HepG2 (cell line): ENCODE measurements around the gene ARL4D. TPM values are rescaled to one million over a fixed set of nuclear protein-coding genes. Genes with fewer than 3 reads are reported as not detected.

Experiments used
- ARID3A ChIP-seq: IDR thresholded peaks from 2 replicates; pipeline ENCODE4 v1.6.1; 2012; ENCODE audit warnings: low read depth, low read length, improper control_type of control experiment
- MXD3 ChIP-seq: IDR thresholded peaks from 2 replicates; pipeline ENCODE4 v1.6.1; 2016; ENCODE audit warnings: mild to moderate bottlenecking, missing biosample characterization, missing genetic modification reagents
- PPARG ChIP-seq: conservative IDR thresholded peaks from 2 replicates; pipeline ENCODE4 v1.6.1; 2016; ENCODE audit warnings: missing biosample characterization, missing genetic modification reagents
- RARG ChIP-seq: sonication (generic); formaldehyde crosslinking; IDR thresholded peaks from 2 replicates; pipeline ENCODE4 v1.4.0; 2020; ENCODE audit warnings: low read depth, mild to moderate bottlenecking, missing genetic modification reagents
- SALL2 ChIP-seq: sonication (generic); formaldehyde crosslinking; IDR thresholded peaks from 2 replicates; pipeline ENCODE4 v1.8.1; 2023; ENCODE audit warnings: mild to moderate bottlenecking, missing genetic modification reagents, inconsistent platforms
- ZNF280B ChIP-seq: sonication (generic); formaldehyde crosslinking; IDR thresholded peaks from 2 replicates; pipeline ENCODE4 v1.5.0; 2020; ENCODE audit warnings: missing genetic modification reagents, mild to moderate bottlenecking, borderline replicate concordance
- ZNF333 ChIP-seq: sonication (generic); formaldehyde crosslinking; IDR thresholded peaks from 2 replicates; pipeline ENCODE4 v1.4.0; 2020; ENCODE audit warnings: mild to moderate bottlenecking, missing genetic modification reagents, borderline replicate concordance
- ZNF513 ChIP-seq: sonication (generic); formaldehyde crosslinking; conservative IDR thresholded peaks from 2 replicates; pipeline ENCODE4 v1.5.0; 2020; ENCODE audit warnings: missing genetic modification reagents
- ZNF549 ChIP-seq: sonication (generic); formaldehyde crosslinking; IDR thresholded peaks from 2 replicates; pipeline ENCODE4 v1.5.0; 2020; ENCODE audit warnings: missing genetic modification reagents
- ZNF558 ChIP-seq: sonication (generic); formaldehyde crosslinking; IDR thresholded peaks from 2 replicates; pipeline ENCODE4 v1.9.0; 2022; ENCODE audit warnings: mild to moderate bottlenecking, missing genetic modification reagents, borderline replicate concordance
- ZNF720 ChIP-seq: sonication (generic); formaldehyde crosslinking; IDR thresholded peaks from 2 replicates; pipeline ENCODE4 v1.4.0; 2020; ENCODE audit warnings: missing genetic modification reagents
- ZNF746 ChIP-seq: sonication (generic); formaldehyde crosslinking; IDR thresholded peaks from 2 replicates; pipeline ENCODE4 v1.8.0; 2022; ENCODE audit warnings: mild to moderate bottlenecking, missing genetic modification reagents
- ZNF800 ChIP-seq: sonication (generic); formaldehyde crosslinking; IDR thresholded peaks from 2 replicates; pipeline ENCODE4 v1.4.0; 2020; ENCODE audit warnings: missing genetic modification reagents
- polyA plus RNA-seq, 8 experiments: library from polyadenylated mRNA; depleted of rRNA in 3 of 8; stranded (reverse) in 7 of 8; unstranded in 1 of 8; fragments of >200 nt; fragmentation: Illumina TruSeq in 4 of 8; extraction: Trizol in 4 of 8; gene quantifications; 2 replicates each; pipeline versions ENCODE4 v1.2.1 to v1.2.3, GENCODE V29; 2011 to 2016; ENCODE audit warnings: low read depth in 4 of 8, missing spikeins in 1 of 8, mixed read lengths in 1 of 8; ENCODE audit not compliant: insufficient read depth in 1 of 8
- total RNA-seq, 5 experiments: library from RNA; depleted of rRNA; stranded (reverse); fragments of >200 nt; fragmentation: Illumina TruSeq; extraction: Trizol; gene quantifications; 2 replicates each; pipeline ENCODE4 v1.2.3, GENCODE V29; 2016; ENCODE audit warnings: low read depth in 1 of 5

The ARL4D gene
- total and polyA plus RNA-seq, 2 of the 13 experiments (the other 11 are each of a cell fraction or from before 2014, with no cell fraction given) = 9.0 to 25.9 TPM

GRCh38 chr17:43360739-43361505, 37.9 kb upstream of the ARL4D start (continued):
- TF ChIP-seq ZNF720 (CRISPR knock-in tag) = peak; percentile 97; the same call in 1 of the 2 replicates
- no peak for TF ChIP-seq ZNF549 (CRISPR knock-in tag)
- TF ChIP-seq ZNF513 (CRISPR knock-in tag) = peak; percentile 91
- TF ChIP-seq ZNF280B = no peak; the same call in 1 of the 2 replicates
- TF ChIP-seq ZNF800 (CRISPR knock-in tag) = peak; percentile 82; the same call in 1 of the 2 replicates
- 0 out of 2 replicates have a peak, but pooled peaks have one; percentile 30 for TF ChIP-seq MXD3 (CRISPR knock-in tag)
- peak; percentile 69; the same call in 1 of the 2 replicates for TF ChIP-seq PPARG
- TF ChIP-seq ZNF333 (CRISPR knock-in tag) = 0 out of 2 replicates have a peak, but pooled peaks have one; percentile 60
- TF ChIP-seq SALL2 = peak; percentile 94
- TF ChIP-seq ARID3A = 0 out of 2 replicates have a peak, but pooled peaks have one; percentile 39
- peak; percentile 73; the same call in 1 of the 2 replicates for TF ChIP-seq ZNF746
- peak; percentile 94; the same call in 1 of the 2 replicates for TF ChIP-seq ZNF558 (CRISPR knock-in tag)
- peak; percentile 94; the same call in 1 of the 2 replicates for TF ChIP-seq RARG (CRISPR knock-in tag)
